ENCODE data around the gene MOCS1.

DNA sequence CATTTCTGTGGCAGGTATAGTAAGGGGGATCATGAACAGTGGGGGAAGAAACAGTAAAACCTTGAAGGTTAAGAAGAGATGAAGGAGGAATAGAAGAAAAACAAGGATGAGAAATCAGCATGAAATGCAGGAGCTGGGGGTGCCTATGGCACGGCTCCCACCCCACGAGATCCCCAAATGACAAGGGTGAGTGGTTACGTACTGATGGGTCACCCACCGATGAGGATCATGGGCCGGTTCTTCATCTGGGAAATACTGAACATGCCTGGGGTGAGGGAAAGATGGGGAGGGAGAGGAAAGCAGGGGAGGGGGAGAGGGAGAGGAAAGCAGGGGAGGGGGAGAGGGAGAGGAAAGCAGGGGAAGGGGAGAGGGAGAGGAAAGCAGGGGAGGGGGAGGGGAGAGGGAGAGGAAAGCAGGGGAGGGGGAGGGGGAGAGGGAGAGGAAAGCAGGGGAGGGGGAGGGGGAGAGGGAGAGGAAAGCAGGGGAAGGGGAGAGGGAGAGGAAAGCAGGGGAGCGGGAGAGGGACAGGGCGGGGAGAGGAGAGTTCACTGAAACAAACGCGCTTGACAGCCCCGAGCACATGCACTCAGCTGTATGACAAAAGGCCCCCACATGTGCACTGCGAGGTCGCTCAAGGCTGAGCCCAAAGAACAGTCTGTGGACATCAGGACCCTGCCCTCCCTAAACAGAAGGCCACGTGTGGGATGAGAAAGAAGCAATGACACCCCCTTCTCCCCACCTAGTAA lies 25.3 kb downstream of the MOCS1 start:
- TF ChIP-seq, protein P1, sequence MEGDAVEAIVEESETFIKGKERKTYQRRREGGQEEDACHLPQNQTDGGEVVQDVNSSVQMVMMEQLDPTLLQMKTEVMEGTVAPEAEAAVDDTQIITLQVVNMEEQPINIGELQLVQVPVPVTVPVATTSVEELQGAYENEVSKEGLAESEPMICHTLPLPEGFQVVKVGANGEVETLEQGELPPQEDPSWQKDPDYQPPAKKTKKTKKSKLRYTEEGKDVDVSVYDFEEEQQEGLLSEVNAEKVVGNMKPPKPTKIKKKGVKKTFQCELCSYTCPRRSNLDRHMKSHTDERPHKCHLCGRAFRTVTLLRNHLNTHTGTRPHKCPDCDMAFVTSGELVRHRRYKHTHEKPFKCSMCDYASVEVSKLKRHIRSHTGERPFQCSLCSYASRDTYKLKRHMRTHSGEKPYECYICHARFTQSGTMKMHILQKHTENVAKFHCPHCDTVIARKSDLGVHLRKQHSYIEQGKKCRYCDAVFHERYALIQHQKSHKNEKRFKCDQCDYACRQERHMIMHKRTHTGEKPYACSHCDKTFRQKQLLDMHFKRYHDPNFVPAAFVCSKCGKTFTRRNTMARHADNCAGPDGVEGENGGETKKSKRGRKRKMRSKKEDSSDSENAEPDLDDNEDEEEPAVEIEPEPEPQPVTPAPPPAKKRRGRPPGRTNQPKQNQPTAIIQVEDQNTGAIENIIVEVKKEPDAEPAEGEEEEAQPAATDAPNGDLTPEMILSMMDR (IDR thresholded peaks at IDR 0.05), result no peak
- no peak for TF ChIP-seq POLR2A (IDR thresholded peaks at IDR 0.05)
